ENCODE results near the gene RAC3.

Gene RAC3

DNA sequence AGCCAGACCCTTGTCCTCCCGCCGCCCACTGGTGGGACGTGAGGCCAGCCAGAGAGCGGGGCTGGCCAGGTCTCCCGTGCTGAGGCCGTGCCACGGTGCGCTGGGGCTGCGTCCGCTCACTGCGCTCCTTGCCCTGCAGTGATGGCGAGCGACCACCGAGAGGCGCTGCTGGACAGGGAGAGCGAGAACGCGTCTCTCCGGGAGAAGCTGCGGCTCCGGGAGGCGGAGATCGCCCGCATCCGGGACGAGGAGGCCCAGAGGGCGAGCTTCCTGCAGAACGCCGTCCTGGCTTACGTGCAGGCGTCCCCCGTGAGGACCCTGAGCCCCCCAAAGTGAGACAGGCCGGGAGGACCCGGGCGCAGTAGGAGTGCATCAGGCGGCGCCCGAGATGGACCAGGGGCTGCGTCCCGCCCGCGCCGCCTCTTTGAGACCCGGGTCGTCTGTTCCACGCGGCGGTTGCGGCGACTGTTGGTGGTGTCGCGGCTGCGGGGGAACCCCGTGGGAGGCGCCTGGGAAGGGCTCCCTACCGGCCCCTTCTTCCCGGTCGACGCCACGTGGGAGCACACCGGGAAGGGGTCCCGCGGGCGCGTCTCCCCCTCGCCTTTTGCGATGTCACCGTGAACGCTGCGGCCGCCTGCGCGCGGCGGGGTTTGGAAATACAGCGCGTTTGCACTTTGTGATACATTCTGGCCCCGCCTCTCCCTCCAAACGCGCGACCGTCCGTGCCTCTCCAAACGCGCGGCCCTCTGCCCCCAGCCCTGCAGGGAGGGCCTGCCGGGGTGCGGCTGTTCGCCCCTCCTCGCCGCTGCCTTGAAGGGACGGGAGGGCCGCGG lies 792 bp upstream of the RAC3 start:
- Histone ChIP-seq H3K4me3 (ENCODE audit: low read depth, low read length) (peak overlapping the region; percentile 66), H3K36me3 (no peaks in the 10 kb centered on the region), H3K27me3 (no peaks in the 10 kb centered on the region), H3K9me3 (no peaks in the 10 kb centered on the region), H3K4me1 (no peaks in the 10 kb centered on the region)
- TF ChIP-seq, protein P1, sequence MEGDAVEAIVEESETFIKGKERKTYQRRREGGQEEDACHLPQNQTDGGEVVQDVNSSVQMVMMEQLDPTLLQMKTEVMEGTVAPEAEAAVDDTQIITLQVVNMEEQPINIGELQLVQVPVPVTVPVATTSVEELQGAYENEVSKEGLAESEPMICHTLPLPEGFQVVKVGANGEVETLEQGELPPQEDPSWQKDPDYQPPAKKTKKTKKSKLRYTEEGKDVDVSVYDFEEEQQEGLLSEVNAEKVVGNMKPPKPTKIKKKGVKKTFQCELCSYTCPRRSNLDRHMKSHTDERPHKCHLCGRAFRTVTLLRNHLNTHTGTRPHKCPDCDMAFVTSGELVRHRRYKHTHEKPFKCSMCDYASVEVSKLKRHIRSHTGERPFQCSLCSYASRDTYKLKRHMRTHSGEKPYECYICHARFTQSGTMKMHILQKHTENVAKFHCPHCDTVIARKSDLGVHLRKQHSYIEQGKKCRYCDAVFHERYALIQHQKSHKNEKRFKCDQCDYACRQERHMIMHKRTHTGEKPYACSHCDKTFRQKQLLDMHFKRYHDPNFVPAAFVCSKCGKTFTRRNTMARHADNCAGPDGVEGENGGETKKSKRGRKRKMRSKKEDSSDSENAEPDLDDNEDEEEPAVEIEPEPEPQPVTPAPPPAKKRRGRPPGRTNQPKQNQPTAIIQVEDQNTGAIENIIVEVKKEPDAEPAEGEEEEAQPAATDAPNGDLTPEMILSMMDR (IDR thresholded peaks at IDR 0.05; ENCODE audit: low read depth, low read length) = peak; percentile 45
- peak; percentile 93 for DNase-seq

DNA sequence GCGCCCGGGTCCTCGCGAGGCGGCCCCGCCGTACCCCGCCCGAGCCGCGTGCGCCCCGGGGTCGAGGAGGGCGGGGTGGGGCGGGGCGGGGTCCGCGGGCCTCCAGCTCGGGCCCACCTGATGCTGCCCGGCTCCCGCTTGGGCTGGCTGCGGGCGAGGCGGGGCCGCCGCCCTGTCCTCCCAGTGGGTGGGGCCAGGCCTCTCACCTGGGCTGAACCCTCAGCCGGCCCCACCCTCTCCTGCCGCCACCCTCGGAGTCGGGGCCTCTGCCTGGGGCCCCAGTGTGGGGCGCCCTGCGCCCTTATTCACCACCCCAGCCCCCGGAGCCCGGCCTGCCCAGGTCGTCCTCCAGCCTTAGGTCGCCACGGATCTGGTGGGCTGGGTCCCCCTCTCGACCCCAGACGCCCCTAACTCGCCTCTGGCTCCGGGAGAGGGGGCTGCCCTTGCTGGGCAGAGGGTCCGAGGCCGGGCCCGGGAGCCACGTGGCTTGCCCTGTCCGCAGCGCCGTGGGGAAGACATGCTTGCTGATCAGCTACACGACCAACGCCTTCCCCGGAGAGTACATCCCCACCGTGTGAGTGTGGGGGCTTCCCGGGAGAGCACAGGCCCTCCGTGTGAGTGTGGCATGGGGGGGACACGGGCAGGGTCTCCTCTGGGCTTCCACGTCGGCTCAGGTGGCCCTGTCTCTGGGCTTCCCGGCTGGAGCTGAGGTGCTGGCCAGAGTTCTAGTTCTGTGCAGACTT lies 578 bp downstream of the RAC3 start:
- H3K4me3 ChIP-seq (ENCODE audit: low read depth, low read length) = peak overlapping the region; percentile 69
- no peaks in the 10 kb centered on the region for H3K4me1 ChIP-seq
- no peaks in the 10 kb centered on the region for H3K27me3 ChIP-seq
- TF ChIP-seq, protein P1 (IDR thresholded peaks at IDR 0.05; ENCODE audit: low read depth, low read length) = no peak
- no peaks in the 10 kb centered on the region for H3K9me3 ChIP-seq
- no peak for DNase-seq
- H3K36me3 ChIP-seq = 0 out of 2 replicates have a peak, but pooled peaks cover 2% of the 10 kb centered on the region

DNA sequence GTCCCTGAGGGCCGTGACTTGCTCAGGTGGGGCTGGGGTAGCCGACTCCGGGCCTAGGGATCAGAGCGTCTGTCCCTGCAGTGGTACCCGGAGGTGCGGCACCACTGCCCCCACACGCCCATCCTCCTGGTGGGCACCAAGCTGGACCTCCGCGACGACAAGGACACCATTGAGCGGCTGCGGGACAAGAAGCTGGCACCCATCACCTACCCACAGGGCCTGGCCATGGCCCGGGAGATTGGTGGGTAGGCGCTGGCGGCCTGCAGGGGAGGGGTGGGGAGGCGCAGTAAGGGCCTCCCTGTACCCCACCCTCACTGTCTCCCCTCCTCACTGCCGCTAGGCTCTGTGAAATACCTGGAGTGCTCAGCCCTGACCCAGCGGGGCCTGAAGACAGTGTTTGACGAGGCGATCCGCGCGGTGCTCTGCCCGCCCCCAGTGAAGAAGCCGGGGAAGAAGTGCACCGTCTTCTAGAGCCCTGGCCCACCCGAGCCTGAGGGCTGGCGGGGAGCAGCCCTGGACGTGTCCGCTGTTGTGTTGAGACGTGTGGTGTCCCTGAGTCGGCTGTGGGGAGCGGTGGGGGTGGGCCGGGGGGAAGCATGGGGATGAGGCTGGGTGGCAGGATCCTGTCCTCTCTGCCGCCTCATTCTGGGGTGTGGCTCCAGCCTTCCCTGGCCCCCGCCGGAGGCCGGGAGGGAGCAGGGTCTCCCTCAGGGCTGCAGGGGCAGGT lies 2.0 kb downstream of the RAC3 start:
- Histone ChIP-seq H3K27me3 (no peaks in the 10 kb centered on the region), H3K4me3 (ENCODE audit: low read depth, low read length) (no peak overlapping the region), H3K9me3 (no peaks in the 10 kb centered on the region), H3K4me1 (no peaks in the 10 kb centered on the region; the same call in 1 of the 2 replicates), H3K36me3 (0 out of 2 replicates have a peak, but pooled peaks cover 2% of the 10 kb centered on the region)
- DNase-seq = no peak
- TF ChIP-seq, protein P1 (IDR thresholded peaks at IDR 0.05; ENCODE audit: low read depth, low read length) = no peak

DNA sequence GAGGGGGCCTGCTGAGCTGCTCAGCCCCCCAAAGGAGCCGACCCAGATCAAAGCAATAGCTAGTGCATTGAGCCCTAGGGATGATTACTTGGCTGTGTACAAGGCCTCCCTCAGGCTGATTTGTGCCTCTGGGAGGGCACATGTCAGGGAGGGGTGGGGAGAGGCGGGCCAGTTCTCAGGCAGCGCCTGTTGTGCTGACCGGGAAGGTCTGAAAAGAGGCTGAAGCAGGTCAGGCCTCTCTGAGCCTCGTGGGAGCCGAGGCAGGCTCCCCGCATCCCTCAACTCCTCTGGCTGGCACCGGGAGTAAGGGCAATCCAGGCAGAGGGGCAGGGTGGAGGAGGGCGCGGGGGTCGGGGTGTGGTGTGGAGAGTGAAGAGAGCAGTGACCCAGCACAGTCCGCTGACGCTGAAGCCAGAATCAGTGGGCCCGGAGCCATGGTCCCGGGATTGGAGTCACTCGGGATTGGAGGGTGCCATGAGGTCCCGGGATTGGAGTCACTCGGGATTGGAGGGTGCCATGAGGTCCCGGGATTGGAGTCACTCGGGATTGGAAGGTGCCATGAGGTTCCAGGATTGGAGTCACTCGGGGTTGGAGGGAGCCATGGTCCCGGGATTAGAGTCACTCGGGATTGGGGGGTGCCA lies 3.0 kb downstream of the RAC3 start:
- Histone ChIP-seq H3K36me3 (0 out of 2 replicates have a peak, but pooled peaks cover 2% of the 10 kb centered on the region), H3K4me3 (ENCODE audit: low read depth, low read length) (no peak overlapping the region), H3K27me3 (no peaks in the 10 kb centered on the region), H3K4me1 (no peaks in the 10 kb centered on the region; the same call in 1 of the 2 replicates), H3K9me3 (no peaks in the 10 kb centered on the region)
- TF ChIP-seq, protein P1 (IDR thresholded peaks at IDR 0.05; ENCODE audit: low read depth, low read length) = no peak
- DNase-seq = no peak

DNA sequence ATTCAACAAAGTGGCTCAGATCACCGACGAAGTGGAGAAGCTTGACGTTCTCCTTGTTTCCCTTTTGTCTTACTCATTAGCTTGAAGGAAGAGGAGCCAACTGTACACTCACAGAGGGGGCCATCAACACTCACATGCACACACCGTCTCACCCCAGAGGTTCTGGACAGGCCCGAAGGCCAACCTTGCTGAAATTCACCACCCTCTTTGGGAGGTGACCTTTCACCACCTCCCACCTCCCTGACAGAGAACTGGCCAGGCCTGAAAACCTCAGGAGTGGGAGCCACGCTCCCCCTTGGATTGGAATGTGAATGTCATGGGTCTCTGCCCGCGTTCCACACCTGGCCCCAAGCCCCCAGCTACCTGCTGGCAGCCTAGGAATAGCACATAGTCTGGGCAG lies 4.0 kb downstream of the RAC3 start:
- TF ChIP-seq, protein P1 (IDR thresholded peaks at IDR 0.05; ENCODE audit: low read depth, low read length) = no peak
- no peak for DNase-seq

More for the DNA sequence above, 4.0 kb downstream of the RAC3 start:
- Histone ChIP-seq H3K4me1 (no peaks in the 10 kb centered on the region; the same call in 1 of the 2 replicates), H3K36me3 (0 out of 2 replicates have a peak, but pooled peaks cover 2% of the 10 kb centered on the region), H3K4me3 (ENCODE audit: low read depth, low read length) (no peak overlapping the region), H3K9me3 (no peaks in the 10 kb centered on the region), H3K27me3 (no peaks in the 10 kb centered on the region)
